GM18861 (cell line): Measurements from ENCODE around the gene CPA1.

Source experiments
- ATAC-seq: cut with Tn5 transposase; IDR thresholded peaks from one replicate; pipeline ENCODE4 v1.9.1; 2021; ENCODE audit not compliant: unreplicated experiment

The CPA1 gene

DNA sequence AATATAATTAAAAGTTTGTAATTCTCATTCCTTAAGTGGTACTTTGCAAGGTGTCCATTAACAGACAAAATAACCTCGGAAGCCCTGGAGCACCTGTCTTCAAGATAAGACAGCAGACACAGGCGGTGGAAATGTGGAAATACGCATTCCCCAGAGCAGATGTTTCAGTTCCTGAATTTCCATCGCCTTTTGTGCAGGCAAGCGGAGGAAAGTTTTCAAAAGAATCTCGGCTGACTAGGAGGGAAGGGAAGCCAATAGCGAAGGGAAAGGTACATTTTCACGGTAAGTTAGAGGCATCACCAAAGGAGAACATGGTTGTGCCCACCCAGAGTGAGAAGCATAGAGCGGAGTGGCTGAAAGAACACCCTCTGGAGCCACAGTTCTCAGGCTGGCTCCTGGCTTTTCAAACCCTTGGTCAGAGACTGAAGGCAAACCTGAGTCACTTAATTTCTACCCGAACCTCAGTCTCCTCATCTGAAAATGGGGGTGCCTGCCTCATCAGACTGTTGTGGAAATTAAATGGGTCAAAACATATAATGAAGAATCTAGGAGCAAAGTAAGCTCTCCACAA is 13.6 kb downstream of the CPA1 start:
- ATAC-seq: no peak

- no peak for ATAC-seq
Observed at GRCh38 chr7:130394421-130395195, 14.3 kb downstream of the CPA1 start.

- ATAC-seq: no peak
Observed at GRCh38 chr7:130395421-130395820, 15.1 kb downstream of the CPA1 start.

DNA sequence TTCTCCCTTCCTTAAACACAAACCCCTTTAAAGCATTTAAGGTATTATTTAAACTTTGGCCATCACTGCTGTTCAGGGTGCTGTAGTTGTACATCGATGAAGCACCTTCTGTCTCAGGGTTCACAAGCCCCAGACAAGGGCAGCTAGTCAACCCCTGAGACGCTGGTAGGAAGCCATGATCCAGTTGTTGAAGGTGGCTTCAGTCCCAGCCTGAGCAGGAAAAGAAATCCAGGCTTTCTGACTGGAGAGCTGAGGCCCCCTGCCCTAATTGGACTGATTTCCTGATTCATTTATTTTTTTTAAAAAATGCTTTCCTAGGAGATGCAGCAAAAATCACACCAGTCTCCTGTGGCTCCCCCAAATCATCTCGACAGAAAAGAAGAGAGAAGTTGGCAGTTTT is 15.8 kb downstream of the CPA1 start:
- no peak for ATAC-seq

DNA sequence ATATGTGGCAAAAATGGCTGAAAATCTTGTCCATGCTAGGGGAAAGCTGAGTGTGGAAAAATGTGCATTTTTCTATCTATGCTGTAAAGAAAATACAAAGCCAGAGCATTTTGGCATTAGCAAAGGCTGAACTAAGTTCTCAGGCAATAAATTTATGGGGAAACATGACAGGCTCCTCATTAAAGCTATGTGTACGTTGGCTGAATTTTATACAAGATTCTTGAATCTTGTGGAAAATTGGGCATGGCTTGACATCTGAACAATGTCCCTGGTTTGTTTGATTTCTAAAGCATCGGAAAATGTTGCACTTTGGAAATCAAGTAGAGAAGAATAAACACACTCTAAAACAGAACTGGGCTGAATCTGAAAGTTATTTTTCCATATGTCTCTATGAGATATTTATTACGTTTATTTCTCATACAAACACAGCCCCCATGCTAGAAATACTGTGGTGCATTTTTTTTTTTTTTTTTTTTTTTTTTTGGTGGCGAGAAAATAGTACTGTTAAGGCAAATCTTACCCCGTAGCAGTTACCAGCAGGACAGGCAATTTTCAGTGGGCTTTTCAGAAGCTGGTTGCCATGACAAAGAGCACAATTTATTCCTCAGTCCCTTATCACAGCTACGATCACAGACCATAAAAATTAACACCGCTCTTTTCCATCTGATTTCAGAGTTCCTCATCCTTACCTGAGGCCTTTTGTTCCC is 16.9 kb downstream of the CPA1 start:
- no peak for ATAC-seq

DNA sequence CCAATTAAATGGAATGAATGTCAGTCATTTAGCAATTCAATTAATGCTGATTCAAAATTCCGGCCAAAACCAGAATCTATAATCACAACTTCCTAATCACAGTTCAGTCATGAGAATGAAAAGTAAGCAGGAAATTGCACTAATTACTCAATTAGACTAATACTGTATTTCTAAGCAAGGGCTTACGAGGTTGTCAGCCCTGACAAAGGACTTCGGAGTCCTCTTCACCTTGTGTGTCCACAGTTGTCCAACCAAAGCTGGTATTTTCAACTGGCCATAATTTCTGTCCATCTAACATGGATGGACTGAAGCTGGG is 17.4 kb downstream of the CPA1 start:
- no peak for ATAC-seq

GRCh38 chr7:130398526-130399090 is 18.3 kb downstream of the CPA1 start:
- ATAC-seq: no peak

DNA sequence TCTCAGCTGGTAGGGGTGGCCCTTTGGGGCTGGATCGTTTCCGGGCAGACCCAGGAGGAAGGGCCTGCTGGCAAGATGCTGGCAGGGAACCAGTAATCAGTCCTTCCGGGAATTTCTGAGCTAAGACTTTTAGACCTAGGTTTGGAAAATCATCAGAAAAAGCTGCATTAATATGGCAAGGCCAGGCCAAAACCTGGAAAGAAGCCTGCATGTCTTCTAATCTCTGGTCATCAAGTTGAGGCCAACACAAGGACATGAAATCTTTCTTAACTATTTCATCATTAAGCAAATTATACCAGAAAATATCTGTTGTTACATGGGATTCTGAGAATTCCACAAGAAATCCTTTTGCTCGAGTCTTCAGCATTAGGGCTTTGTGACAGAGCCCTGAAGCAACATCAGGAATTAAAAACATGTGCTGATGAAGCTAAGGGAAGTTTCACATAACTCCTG is 19.9 kb downstream of the CPA1 start:
- ATAC-seq: no peak

DNA sequence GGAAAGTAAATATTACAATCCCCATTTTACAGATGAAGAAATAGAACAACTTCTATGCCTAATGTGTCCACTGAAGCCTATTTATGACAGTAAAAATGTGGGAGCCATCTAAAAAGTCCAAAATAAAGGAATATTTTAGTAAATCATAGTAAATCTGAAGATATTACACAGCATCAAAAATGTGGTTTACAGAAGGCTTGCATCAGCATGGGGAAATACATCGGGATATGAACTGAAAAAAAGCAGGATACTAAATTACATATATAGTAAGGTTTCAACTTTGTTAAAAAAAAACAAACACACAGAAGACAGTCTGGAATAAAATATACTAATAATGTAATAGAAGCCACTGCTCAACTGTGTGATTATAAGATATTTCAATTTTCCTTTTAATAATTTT is 20.8 kb downstream of the CPA1 start:
- no peak for ATAC-seq

DNA sequence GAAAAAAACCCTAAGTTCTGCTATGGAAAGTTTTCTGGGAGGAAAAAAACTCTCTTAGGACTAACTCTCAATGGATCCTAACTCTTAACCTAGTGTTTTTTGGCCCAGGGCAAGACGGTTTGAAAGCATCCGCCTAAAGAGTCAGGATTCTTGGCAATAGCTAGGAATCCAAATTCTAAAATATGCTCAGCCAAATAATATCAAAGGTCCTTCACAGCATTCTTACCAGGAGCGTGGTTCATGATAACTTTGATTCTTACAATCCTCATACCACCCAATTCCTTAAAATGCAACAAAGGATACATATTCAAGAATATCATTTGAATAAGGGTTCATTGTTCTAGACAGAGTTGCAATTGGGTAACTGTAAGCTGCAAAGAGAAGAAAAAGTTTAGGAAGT is 21.3 kb downstream of the CPA1 start:
- ATAC-seq: no peak

- no peak for ATAC-seq
Observed at GRCh38 chr7:130405003-130405402, 24.7 kb downstream of the CPA1 start.

DNA sequence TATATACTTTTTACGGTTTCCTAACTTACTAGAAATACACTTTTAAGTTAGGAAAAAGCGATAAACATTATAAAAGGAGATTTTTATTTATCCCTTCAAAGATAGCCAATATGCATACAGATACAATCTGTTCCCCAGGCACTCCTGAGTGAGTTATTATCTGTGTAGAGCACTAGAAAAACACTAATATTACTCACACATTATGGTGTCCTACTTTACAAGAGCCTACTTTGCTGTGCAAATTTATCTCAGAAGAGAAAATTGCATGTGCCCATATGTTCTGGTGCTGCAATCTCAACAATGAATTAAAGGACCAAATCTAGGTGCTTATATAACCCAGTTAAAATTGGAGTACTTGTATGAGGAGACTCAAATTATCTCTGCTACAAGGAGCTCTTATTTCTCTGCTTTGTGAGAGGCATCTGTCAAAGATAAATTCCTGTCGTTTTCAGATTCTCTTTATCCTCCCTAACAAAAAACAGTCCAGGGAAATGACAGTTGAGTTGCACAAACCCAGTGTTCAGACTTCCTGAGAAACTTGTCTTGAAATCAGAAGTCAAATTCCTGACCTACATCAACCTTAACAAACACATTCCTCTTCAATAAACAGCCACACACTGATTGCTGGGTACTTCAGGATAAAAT is 28.9 kb downstream of the CPA1 start:
- no peak for ATAC-seq

DNA sequence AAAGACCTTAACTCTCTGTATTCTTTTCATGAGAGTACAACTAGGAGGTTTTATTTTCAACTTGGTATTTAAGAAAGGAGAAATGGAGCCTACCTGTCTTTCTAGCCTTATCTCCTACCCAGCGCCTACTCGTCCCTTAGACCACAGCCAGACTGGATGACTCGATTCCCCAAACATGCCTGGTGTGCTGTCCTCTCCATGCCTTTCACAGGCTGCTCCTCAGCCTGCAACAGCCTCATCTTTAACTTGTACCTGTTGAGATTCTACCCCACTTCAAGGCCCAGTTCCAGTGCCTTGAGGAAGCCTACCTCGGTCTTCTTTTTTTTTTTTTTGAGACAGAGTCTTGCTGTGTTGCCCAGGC is 29.4 kb downstream of the CPA1 start:
- no peak for ATAC-seq

DNA sequence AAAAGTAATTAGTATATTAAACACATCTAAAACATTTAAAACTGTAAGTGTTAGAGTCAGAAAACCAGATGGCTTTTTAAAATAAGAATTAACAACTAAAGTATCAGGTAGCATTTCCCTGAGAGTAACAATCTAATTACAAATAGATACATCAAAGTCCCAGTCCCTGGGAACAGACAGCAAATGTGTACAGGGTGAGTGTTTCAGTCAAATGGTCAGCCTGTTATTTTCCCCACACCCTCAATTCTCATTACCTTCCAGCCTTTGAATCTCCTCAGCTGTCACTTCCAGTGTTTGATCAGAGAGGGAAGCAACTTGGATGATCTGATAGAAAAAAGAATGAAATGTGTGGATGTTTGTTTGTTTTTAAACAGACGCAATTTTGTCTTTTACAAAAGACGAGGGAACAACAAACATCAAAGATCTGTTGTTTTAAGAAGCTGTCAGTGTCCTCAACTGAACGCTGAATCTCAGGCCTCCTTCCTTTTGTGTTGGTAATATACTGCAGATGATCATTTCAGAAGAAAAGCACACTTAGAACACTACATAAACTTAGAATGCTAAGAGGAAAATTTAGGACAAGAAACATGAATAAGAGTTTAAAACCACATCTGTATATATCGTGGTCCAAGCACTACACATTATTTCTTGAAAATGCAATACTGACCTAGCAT is 30.7 kb downstream of the CPA1 start:
- ATAC-seq: no peak

DNA sequence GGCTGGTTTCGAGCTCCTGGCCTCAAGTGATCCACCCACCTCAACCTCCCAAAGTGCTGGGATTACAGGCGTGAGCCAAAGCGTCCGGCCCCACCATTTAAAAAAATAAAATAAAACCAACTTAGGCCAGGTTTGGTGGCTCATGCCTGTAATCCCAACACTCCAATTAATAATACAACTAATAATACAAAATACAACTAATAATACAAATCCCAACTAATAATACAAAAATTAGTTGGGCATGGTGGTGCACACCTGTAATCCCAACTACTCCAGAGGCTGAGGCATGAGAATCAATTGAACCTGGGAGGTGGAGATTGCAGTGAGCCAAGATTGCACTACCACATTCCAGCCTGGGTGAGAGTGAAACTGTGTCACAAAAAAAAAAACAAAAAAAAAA is 32.9 kb downstream of the CPA1 start:
- ATAC-seq: no peak

DNA sequence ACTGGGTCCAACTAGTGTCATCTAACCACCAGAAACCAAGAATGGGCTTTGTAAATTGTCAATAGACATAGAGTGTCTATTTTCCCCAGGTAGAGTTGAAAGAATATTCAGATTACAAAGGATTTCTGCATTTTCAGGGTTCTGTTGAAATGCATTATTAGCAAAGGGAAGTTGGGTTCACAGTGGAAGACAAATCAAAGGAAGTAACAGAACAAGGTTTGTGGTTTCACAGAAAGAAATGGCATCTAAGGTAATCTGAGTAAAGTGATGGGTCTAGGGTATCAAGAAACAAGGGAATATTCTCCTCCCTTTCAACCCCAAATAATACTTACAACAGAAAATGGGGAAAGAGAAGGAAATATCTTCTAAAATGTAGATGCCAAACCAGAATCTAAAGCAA is 34.7 kb downstream of the CPA1 start:
- ATAC-seq: no peak

GRCh38 chr7:130417213-130417612 is 36.9 kb downstream of the CPA1 start:
- no peak for ATAC-seq

GRCh38 chr7:130418306-130418705 is 38.0 kb downstream of the CPA1 start:
- ATAC-seq: no peak

DNA sequence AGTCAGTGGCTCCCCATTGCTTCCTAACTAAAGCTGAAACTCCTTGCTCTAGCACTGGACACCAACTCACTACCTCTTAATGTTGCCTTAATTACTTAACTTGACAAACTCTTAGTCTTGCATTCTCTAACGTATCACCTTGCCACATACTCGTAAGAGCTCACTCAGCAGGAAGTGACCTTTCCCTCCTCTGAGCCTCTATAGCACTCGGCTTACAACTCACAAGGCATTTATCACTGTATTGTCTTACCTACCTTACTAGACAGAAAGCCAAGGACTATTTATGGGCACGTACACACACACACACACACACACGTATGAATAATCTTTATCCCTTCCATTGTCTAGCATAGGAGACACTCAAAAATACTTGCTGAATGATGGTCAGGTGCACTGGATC is 39.4 kb downstream of the CPA1 start:
- no peak for ATAC-seq

DNA sequence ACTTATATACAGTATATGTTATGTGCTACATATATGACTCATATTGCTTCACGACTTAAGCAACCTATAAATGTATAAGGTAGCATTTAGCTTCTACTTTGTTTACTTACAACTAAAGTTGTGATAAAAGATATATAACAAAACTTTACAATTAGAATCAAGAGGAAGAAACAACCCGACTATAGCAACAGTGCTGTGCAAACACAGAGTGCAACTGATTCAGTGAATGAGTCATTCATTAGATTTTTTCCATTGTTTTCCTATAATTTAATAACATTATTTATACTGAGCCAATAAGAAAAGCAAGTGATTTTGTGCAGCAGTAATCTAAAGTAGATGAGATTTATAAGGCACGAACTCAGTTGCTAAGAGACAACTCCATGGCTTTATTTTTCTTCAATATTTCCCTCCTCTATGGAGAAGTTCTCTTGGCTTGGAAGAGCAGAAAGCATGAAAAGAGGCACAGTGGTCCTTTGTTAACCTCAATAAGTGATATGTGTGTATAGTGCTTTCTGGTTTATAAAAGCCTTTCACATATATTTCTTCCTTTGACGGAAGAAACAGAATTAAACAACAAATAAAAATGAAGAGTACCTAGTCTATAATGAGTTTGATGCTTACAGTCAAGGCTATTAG is 40.8 kb downstream of the CPA1 start:
- no peak for ATAC-seq

- no peak for ATAC-seq
Observed at GRCh38 chr7:130421684-130422083, 41.4 kb downstream of the CPA1 start.
